Stimulated activated CD8-positive, alpha-beta memory T cell treated with anti-CD3 and anti-CD28 coated beads, Interleukin-7, amount 100 ng/mL, for 48 hours (primary cell): ENCODE measurements around the gene DES.

ENCODE experiments used
- DNase-seq, 2 donors: peaks; one replicate each; pipeline ENCODE4 v3.0.0-alpha.2; 2020; ENCODE audit warnings: low read depth in 1 of 2; ENCODE audit errors: extremely low read depth in 1 of 2

Gene DES

GRCh38 chr2:219437690-219438206, 19.6 kb downstream of the DES start:
- DNase-seq = no peak

DNA sequence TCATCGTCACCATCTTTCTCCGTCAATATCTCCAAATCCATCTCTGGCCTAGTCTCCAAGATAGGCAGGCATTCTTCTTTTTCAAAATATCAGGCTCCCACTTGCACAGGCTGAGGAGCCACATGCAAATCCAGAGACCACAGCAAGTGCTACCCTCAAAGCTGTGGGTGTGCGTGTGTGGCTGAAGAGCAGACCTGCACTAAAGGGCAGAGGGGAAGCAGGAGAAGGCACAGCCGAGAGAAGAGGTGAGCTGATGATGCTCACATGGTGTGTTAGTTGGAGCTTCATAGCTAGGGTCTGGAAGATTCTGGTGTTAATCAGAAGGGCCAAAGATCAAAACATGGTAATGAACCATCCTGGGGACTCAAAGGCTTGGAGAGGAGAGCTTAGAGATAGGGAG, 20.3 kb downstream of the DES start:
- no peak for DNase-seq

DNA sequence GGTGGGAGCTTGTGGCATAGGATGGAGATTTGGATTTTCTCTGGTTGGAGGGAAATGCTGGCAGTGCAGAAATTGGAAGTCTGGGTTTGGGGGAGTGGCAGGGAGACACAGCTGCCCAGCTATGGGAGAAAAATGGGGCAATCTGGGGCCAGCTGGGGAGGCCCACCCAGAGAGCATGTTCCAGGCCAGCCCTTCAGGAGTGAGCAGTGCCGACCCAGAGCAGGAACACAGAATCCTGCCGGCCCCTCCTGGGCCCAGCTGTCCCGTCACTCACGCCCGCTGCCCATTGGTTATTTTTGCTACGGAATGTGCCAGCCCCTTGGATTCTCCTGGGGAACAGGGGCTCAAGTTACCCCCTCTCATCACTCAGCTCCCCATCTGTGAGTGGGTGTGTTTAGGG, 21.3 kb downstream of the DES start:
- no peak for DNase-seq

- DNase-seq = no peak
Observed at GRCh38 chr2:219440388-219441256, 22.4 kb downstream of the DES start.

- no peak for DNase-seq
Observed at GRCh38 chr2:219441451-219442255, 23.5 kb downstream of the DES start.

DNA sequence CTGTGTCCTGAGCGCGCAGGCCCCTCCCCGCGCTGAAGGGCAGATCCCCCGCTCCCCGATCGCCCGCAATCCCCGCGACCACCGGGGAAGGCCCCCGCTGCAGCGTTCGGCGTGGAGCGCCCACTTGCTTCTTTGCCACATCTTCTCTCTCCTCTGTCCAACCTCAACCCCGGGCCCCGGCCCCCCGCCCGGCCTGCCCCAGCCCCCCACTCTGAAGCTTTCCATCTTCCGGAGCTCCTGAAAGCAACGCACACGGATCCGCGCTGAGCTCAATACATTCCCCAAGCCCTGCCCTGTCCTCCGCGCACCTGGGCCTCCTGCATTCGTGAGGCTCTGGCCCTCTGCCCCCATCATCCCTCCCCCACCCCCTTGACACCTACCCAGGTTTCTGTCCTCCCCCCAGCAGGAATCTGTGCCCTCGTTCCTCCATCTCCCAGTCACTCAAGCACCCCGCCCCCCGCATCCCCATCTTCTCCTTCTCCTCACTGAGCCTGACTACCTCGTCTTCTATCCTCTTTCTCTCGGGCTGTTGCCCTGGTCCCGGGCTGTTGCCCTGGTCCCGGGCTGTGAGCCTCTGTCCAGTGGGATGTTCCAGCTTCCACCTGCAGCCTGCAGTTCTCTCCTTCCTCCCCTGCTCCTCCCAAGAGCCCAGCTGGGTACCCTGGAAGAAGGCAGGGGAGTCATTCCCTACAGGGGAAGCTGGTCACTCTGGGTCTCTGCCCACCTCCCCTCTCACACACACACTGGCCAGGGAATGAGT, 24.3 kb downstream of the DES start:
- DNase-seq = no peak

DNA sequence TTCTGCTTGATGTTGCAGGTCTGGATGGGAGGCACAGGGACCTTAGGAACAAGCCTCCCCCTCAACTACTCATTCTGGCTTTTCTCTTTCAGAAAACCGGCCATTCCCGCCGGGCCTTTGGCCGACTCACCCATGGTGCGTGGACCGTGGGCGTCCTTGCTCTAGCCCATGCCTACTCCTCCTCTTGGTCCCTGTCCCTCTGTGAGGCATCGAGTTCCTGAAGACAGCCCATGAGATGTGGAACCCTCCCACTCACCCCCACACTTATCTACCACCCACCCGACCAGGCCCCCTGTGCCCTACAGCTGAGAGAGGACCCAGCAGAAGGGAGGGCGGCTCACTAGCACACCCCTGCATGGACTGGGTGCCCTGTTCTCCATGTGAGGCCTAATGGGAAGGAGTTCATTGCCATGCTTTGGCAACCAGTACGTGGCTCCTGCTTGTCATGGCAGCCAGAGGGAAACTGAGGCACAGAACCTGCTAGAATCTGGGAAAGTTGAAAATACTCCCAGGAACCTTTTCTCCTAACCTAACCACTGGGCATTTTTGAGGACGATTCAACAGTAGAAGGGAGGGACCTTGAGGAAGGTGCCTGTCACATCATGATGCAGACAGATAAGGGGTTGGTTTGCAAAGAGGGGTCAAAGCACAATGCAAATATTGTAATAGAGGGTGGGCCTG, 25.0 kb downstream of the DES start:
- no peak for DNase-seq

DNA sequence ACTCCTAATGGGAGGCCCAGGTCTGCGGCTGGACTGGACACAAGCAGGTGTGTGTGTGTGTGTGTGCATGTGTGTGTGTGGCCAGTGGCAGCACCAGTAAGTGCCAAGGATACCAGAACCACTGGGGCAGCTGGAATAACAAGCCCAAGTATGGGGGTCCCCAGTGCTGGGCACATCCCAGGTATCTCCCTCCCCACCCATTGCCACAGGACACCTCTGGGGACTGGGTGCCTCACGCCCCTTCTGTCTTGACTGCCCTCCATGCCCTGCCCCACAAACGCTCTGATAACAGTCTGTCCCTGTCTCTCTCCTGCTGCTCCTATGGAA, 25.5 kb downstream of the DES start:
- DNase-seq = no peak

GRCh38 chr2:219444566-219445091, 26.5 kb downstream of the DES start:
- DNase-seq = no peak

GRCh38 chr2:219445220-219445640, 27.1 kb downstream of the DES start:
- no peak for DNase-seq

- DNase-seq = no peak
Observed at GRCh38 chr2:219446101-219446504, 27.9 kb downstream of the DES start.

DNA sequence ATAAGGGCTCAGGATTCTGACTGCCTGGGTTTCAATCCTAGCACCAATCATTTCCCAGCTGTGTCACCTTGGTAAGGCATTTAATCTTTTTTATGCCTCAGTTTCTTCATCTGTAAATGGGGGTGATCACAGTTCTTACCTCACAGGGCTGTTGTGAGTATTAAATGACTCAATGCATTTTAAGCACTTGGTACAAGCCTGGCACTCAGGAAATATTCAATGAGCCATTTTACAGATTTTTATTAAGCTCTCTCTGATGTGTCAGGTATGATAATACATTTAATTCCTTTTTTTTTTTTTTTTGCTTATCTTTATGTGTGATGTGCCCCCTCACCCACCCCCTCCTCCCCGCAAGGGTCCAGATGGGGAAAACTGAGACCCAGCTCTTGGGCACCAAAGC, 28.5 kb downstream of the DES start:
- DNase-seq = no peak

- no peak for DNase-seq
Observed at GRCh38 chr2:219447242-219448098, 29.3 kb downstream of the DES start.

DNA sequence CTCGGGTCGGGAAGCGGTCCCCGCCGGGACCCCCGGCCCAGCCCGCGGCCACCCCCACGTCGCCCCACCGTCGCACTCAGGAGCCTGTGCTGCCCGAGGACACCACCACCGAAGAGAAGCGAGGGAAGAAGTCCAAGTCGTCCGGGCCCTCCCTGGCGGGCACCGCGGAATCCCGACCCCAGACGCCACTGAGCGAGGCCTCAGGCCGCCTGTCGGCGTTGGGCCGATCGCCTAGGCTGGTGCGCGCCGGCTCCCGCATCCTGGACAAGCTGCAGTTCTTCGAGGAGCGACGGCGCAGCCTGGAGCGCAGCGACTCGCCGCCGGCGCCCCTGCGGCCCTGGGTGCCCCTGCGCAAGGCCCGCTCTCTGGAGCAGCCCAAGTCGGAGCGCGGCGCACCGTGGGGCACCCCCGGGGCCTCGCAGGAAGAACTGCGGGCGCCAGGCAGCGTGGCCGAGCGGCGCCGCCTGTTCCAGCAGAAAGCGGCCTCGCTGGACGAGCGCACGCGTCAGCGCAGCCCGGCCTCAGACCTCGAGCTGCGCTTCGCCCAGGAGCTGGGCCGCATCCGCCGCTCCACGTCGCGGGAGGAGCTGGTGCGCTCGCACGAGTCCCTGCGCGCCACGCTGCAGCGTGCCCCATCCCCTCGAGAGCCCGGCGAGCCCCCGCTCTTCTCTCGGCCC, 30.1 kb downstream of the DES start:
- no peak for DNase-seq

- no peak for DNase-seq
Observed at GRCh38 chr2:219448776-219449341, 30.7 kb downstream of the DES start.

GRCh38 chr2:219449609-219450008, 31.4 kb downstream of the DES start:
- DNase-seq = no peak

- no peak for DNase-seq
Observed at GRCh38 chr2:219451661-219452360, 33.6 kb downstream of the DES start.
